Endothelial cell of umbilical vein (primary cell): ENCODE measurements around the gene INPP5J. TPM values are rescaled to one million over a fixed set of nuclear protein-coding genes. Genes with fewer than 3 reads are reported as not detected.

Source experiments
- BruUV-seq: library from RNA; stranded (reverse); fragments of 400-500 nt; replicated peaks from 2 replicates; lab custom pipeline; 2021; lab: Mats Ljungman, UMichigan
- CTCF ChIA-PET: fragments of 300-600, 350-600 bp; sonication (Branson Sonifier 250); formaldehyde crosslinking; loops from one replicate; lab custom pipeline; 2021; ENCODE audit warnings: antibody characterized with exemption, inconsistent platforms; lab: Charles Lee
- POLR2A ChIA-PET: fragments of 300-600, 350-600 bp; sonication (Branson Sonifier 250); formaldehyde crosslinking; loops from one replicate; lab custom pipeline; 2021; ENCODE audit warnings: antibody characterized with exemption, inconsistent platforms; lab: Charles Lee
- DNase-seq: peaks from one replicate; pipeline ENCODE4 v3.0.0-alpha.2; 2011; ENCODE audit warnings: low read depth, low spot score
- FAIRE-seq: peaks from 2 replicates; lab custom pipeline; 2011; peaks lifted over from hg19 to GRCh38; lab: Jason Lieb, UNC
- H2AFZ ChIP-seq: 2 replicates; pipeline ENCODE4 v1.6.0; 2012; ENCODE audit warnings: low read depth, low read length, control low read depth, inconsistent platforms
- H3K27ac ChIP-seq: 2 replicates; pipeline ENCODE4 v1.5.1; 2011; ENCODE audit warnings: low read depth, mild to moderate bottlenecking, control low read depth, low read length, moderate library complexity; ENCODE audit not compliant: insufficient read depth
- H3K27me3 ChIP-seq, 2 experiments: 2 replicates each; pipeline versions ENCODE4 v1.6.0 to v1.6.1; 2011; ENCODE audit warnings: low read length in 2 of 2, mixed read lengths in 1 of 2; ENCODE audit not compliant: control insufficient read depth in 2 of 2, insufficient read depth in 2 of 2
- H3K36me3 ChIP-seq, 2 experiments: 2 replicates in 1 of 2; 3 replicates in 1 of 2; pipeline ENCODE4 v1.5.1; 2011; ENCODE audit warnings: low read length in 2 of 2, mild to moderate bottlenecking in 1 of 2, moderate library complexity in 1 of 2; ENCODE audit not compliant: control insufficient read depth in 2 of 2, insufficient read depth in 2 of 2; ENCODE audit errors: extremely low read depth in 1 of 2
- H3K4me1 ChIP-seq: 3 replicates; pipeline ENCODE4 v1.5.1; 2011; ENCODE audit warnings: mild to moderate bottlenecking, low read length; ENCODE audit not compliant: control insufficient read depth, insufficient read depth; ENCODE audit errors: extremely low read depth
- H3K4me2 ChIP-seq: 2 replicates; pipeline ENCODE4 v1.6.1; 2011; ENCODE audit warnings: low read length, control low read depth, mixed read lengths; ENCODE audit not compliant: insufficient read depth
- H3K4me3 ChIP-seq, 3 experiments: fragments of 200-600 bp in 1 of 3; sonication (generic), shearing (Covaris generic) in 1 of 3; replicated peaks in 1 of 3; 2 replicates each; pipeline ENCODE4 v1.5.1; 2011 to 2016; ENCODE audit warnings: control low read depth in 3 of 3, low read length in 3 of 3, mild to moderate bottlenecking in 2 of 3, inconsistent platforms in 1 of 3, low read depth in 1 of 3, moderate library complexity in 1 of 3; ENCODE audit not compliant: insufficient read depth in 1 of 3
- H3K79me2 ChIP-seq: 2 replicates; pipeline ENCODE4 v1.6.0; 2012; ENCODE audit warnings: low read length, inconsistent platforms; ENCODE audit not compliant: control insufficient read depth, insufficient read depth
- H3K9ac ChIP-seq: replicated peaks from 2 replicates; pipeline ENCODE3; 2011; ENCODE audit warnings: low read length, control low read depth; ENCODE audit not compliant: insufficient read depth; ENCODE audit errors: extremely low read depth
- H3K9me1 ChIP-seq: replicated peaks from 3 replicates; pipeline ENCODE4 v1.6.0; 2011; ENCODE audit warnings: mild to moderate bottlenecking, low read length; ENCODE audit not compliant: control insufficient read depth, insufficient read depth; ENCODE audit errors: extremely low read depth
- H3K9me3 ChIP-seq: replicated peaks from 2 replicates; pipeline ENCODE4 v1.5.1; 2012; ENCODE audit warnings: low read length, inconsistent platforms; ENCODE audit not compliant: control insufficient read depth, insufficient read depth
- H4K20me1 ChIP-seq: replicated peaks from 2 replicates; pipeline ENCODE3; 2011; ENCODE audit warnings: mild to moderate bottlenecking, low read length; ENCODE audit not compliant: control insufficient read depth, insufficient read depth; ENCODE audit errors: extremely low read depth
- EZH2 ChIP-seq: IDR thresholded peaks from 2 replicates; pipeline ENCODE4 v1.6.1; 2012; ENCODE audit warnings: borderline replicate concordance, low read depth, mild to moderate bottlenecking, moderate library complexity, low read length, inconsistent platforms; ENCODE audit not compliant: severe bottlenecking
- FOS ChIP-seq: IDR thresholded peaks from 2 replicates; pipeline ENCODE4 v1.6.1; 2011; ENCODE audit warnings: mild to moderate bottlenecking, low read length, moderate library complexity, borderline replicate concordance; ENCODE audit not compliant: insufficient read depth
- GATA2 ChIP-seq: IDR thresholded peaks from 2 replicates; pipeline ENCODE4 v1.7.0; 2011; ENCODE audit warnings: low read depth, mild to moderate bottlenecking, moderate library complexity, mixed read lengths, low read length; ENCODE audit not compliant: insufficient read length, insufficient read depth
- JUN ChIP-seq: IDR thresholded peaks from 2 replicates; pipeline ENCODE4 v1.6.1; 2011; ENCODE audit warnings: borderline replicate concordance, low read depth; ENCODE audit not compliant: insufficient read length, insufficient read depth
- MYC ChIP-seq: IDR thresholded peaks from one replicate; pipeline ENCODE4 v1.6.1; 2011; ENCODE audit warnings: mild to moderate bottlenecking, low read depth, low read length
- POLR2A ChIP-seq: IDR thresholded peaks from 2 replicates; pipeline ENCODE4 v1.6.1; 2012; ENCODE audit warnings: low read depth, mild to moderate bottlenecking, control low read depth, low read length
- POLR2AphosphoS5 ChIP-seq: IDR thresholded peaks from 2 replicates; pipeline ENCODE4 v1.6.1; 2012; ENCODE audit warnings: low read depth, mild to moderate bottlenecking, control low read depth, low read length, moderate library complexity; ENCODE audit not compliant: insufficient read depth
- dilution Hi-C: fragments of 300-500 bp; cut with MboI; formaldehyde crosslinking; loops from one replicate; pipeline ENCODE4 v1.15.0; 2019; ENCODE audit warnings: low sequenced_read_pairs; ENCODE audit not compliant: extremely low pct_ligation_motif_present
- intact Hi-C: fragments of 100-400 bp; cut with micrococcal nuclease; formaldehyde crosslinking; loops from one replicate; pipeline ENCODE4 v1.10.0; 2022
- polyA plus RNA-seq, 4 experiments: library from polyadenylated mRNA; depleted of rRNA in 3 of 4; stranded (reverse) in 3 of 4; unstranded in 1 of 4; fragments of >200 nt; gene quantifications; 2 replicates each; pipeline versions ENCODE4 v1.2.1 to v1.2.3, GENCODE V29; 2011 to 2012; ENCODE audit warnings: missing spikeins in 1 of 4
- total RNA-seq: library from RNA; stranded (reverse); gene quantifications from 2 replicates; pipeline ENCODE4 v1.2.3, GENCODE V29; 2021
- TF ChIP-seq, protein P1 (sequence below): IDR thresholded peaks from 2 replicates; pipeline ENCODE4 v1.6.1; 2011; ENCODE audit not compliant: insufficient read depth, insufficient read length
- TF ChIP-seq, protein P2 (sequence below), 2 donors: IDR thresholded peaks; 1 replicate in 1 of 2; 2 replicates in 1 of 2; pipeline ENCODE4 v1.5.1; 2011; ENCODE audit warnings: low read length in 2 of 2, mild to moderate bottlenecking in 2 of 2, moderate library complexity in 2 of 2, control low read depth in 1 of 2, inconsistent platforms in 1 of 2, low read depth in 1 of 2; ENCODE audit not compliant: insufficient read depth in 1 of 2; ENCODE audit errors: extremely low read depth in 1 of 2

The INPP5J gene
- total and polyA plus RNA-seq, 2 donors (not counting 3 experiments of a cell fraction or from before 2014, with no cell fraction given), result 0.43 to 0.49 TPM

DNA sequence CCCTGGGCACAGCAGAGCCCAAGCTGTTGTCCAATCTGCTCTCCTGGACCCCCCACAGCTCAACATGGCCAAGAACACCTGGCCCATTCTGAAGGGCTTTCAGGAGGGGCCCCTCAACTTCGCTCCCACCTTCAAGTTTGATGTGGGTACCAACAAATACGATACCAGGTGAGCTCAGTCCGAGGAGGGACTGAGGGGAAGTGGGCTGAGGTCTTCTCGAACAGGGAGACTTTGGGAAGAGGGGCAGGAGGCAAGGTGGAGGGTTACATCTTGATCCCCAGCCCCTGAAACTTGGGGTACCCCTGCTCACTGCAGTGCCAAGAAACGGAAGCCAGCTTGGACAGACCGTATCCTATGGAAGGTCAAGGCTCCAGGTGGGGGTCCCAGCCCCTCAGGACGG lies 5.4 kb downstream of the INPP5J start:
- ChIA-PET CTCF (interaction anchor here (1.1 to 1.6 kb wide), 3 partner anchors 16 to 21 kb away, joined by 3 to 10 read pairs (median 4); partner anchors contain the start of gene SELENOM), POLR2A (no interaction called here)
- Histone ChIP-seq H3K79me2 (no peaks in the 10 kb centered on the region), H3K4me3 (no peak overlapping the region), H3K4me1 (no peaks in the 10 kb centered on the region), H3K4me2 (no peak overlapping the region), H2AFZ (no peak overlapping the region), H3K9ac (no peak overlapping the region), H3K36me3 (no peaks in the 10 kb centered on the region), H3K27ac (no peak overlapping the region), H4K20me1 (no peaks in the 10 kb centered on the region), H3K9me1 (no peaks in the 10 kb centered on the region), H3K27me3 (peaks cover 0 to 4% of the 10 kb centered on the region in 2 experiments), H3K9me3 (no peaks in the 10 kb centered on the region)
- no peak for FAIRE-seq
- intact Hi-C loops (no loop called here), dilution Hi-C loops (no loop called here)
- no peak for TF ChIP-seq EZH2
- TF ChIP-seq JUN, result no peak
- TF ChIP-seq GATA2, result no peak
- no peak for TF ChIP-seq FOS
- TF ChIP-seq, protein P1, sequence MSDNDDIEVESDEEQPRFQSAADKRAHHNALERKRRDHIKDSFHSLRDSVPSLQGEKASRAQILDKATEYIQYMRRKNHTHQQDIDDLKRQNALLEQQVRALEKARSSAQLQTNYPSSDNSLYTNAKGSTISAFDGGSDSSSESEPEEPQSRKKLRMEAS, result no peak
- no peak for TF ChIP-seq MYC
- TF ChIP-seq, protein P2, sequence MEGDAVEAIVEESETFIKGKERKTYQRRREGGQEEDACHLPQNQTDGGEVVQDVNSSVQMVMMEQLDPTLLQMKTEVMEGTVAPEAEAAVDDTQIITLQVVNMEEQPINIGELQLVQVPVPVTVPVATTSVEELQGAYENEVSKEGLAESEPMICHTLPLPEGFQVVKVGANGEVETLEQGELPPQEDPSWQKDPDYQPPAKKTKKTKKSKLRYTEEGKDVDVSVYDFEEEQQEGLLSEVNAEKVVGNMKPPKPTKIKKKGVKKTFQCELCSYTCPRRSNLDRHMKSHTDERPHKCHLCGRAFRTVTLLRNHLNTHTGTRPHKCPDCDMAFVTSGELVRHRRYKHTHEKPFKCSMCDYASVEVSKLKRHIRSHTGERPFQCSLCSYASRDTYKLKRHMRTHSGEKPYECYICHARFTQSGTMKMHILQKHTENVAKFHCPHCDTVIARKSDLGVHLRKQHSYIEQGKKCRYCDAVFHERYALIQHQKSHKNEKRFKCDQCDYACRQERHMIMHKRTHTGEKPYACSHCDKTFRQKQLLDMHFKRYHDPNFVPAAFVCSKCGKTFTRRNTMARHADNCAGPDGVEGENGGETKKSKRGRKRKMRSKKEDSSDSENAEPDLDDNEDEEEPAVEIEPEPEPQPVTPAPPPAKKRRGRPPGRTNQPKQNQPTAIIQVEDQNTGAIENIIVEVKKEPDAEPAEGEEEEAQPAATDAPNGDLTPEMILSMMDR (IDR thresholded peaks at IDR 0.05; ENCODE audit: extremely low read depth in 1 of 2, insufficient read depth in 1 of 2, low read depth in 1 of 2, low read length in 2 of 2), result no peak
- TF ChIP-seq POLR2AphosphoS5, result no peak
- no peak for TF ChIP-seq POLR2A
- no peak for DNase-seq
- no TSS peak for BruUV-seq
